B cell (primary cell): ENCODE data around the gene LOC128125822.

ENCODE experiments used
- ATAC-seq: fragments of 200-7000 bp; cut with Tn5 transposase; one replicate; pipeline ENCODE4 v1.10.0; 2021; ENCODE audit warnings: low read depth, mild to moderate bottlenecking, moderate number of reproducible peaks, moderate library complexity
- CTCF ChIA-PET: fragments of 350-600 bp; sonication (Branson Sonifier 250); formaldehyde crosslinking; loops from one replicate; lab custom pipeline; 2021; ENCODE audit warnings: antibody characterized with exemption, inconsistent platforms; lab: Charles Lee
- POLR2A ChIA-PET: fragments of 350-600 bp; sonication (Branson Sonifier 250); formaldehyde crosslinking; loops from one replicate; lab custom pipeline; 2021; ENCODE audit warnings: antibody characterized with exemption; lab: Charles Lee
- DNase-seq: peaks from one replicate; pipeline ENCODE4 v3.0.0; 2013
- H2AFZ ChIP-seq: 2 replicates; pipeline ENCODE4 v1.6.1; 2012; ENCODE audit warnings: mild to moderate bottlenecking, low read depth, low read length; ENCODE audit not compliant: insufficient read depth, poor library complexity, severe bottlenecking
- H3K27ac ChIP-seq, 2 donors: 1 replicate in 1 of 2; 2 replicates in 1 of 2; pipeline ENCODE4 v1.5.1; 2012 to 2013; ENCODE audit warnings: low read length in 2 of 2, mild to moderate bottlenecking in 2 of 2, moderate library complexity in 1 of 2
- H3K27me3 ChIP-seq, 4 experiments: fragments of 200-600 bp in 1 of 4; sonication (generic) in 1 of 4; replicated peaks in 1 of 4; 1 replicate in 2 of 4; 2 replicates in 2 of 4; pipeline versions ENCODE4 v1.6.1 to v1.7.0; 2013 to 2016; ENCODE audit warnings: low read length in 3 of 4, mild to moderate bottlenecking in 2 of 4, mixed read lengths in 1 of 4, moderate library complexity in 1 of 4; ENCODE audit not compliant: insufficient read depth in 4 of 4, control insufficient read depth in 3 of 4; ENCODE audit errors: control extremely low read depth in 1 of 4
- H3K36me3 ChIP-seq, 2 experiments: replicated peaks in 1 of 2; 1 replicate in 1 of 2; 2 replicates in 1 of 2; pipeline versions ENCODE4 v1.6.1 to v1.7.1; 2013; ENCODE audit warnings: low read length in 1 of 2; ENCODE audit not compliant: insufficient read depth in 2 of 2, control insufficient read depth in 1 of 2; ENCODE audit errors: control extremely low read depth in 1 of 2, extremely low read depth in 1 of 2
- H3K4me1 ChIP-seq, 2 donors: fragments of 200-600 bp in 1 of 2; sonication (generic) in 1 of 2; 1 replicate in 1 of 2; 2 replicates in 1 of 2; pipeline versions ENCODE4 v1.5.1 to v1.6.1; 2013 to 2017; ENCODE audit warnings: low read length in 2 of 2; ENCODE audit not compliant: control insufficient read depth in 2 of 2, insufficient read depth in 2 of 2
- H3K4me2 ChIP-seq: replicated peaks from 2 replicates; pipeline ENCODE3; 2012; ENCODE audit warnings: mild to moderate bottlenecking, low read depth, low read length; ENCODE audit not compliant: poor library complexity, severe bottlenecking
- H3K4me3 ChIP-seq, 5 experiments: fragments of 200-600 bp in 1 of 5; sonication (generic) in 1 of 5; 1 replicate in 3 of 5; 2 replicates in 2 of 5; pipeline versions ENCODE4 v1.5.1 to v1.7.0; 2011 to 2016; ENCODE audit warnings: low read length in 4 of 5, mild to moderate bottlenecking in 4 of 5, low read depth in 2 of 5, control low read depth in 1 of 5, moderate library complexity in 1 of 5; ENCODE audit not compliant: insufficient read depth in 1 of 5; ENCODE audit errors: control extremely low read depth in 1 of 5, extremely low read depth in 1 of 5
- H3K79me2 ChIP-seq: fragments of 200-600 bp; sonication (generic); one replicate; pipeline ENCODE4 v1.6.0; 2016; ENCODE audit warnings: low read length; ENCODE audit not compliant: control insufficient read depth, insufficient read depth
- H3K9ac ChIP-seq: fragments of 200-600 bp; sonication (generic); 2 replicates; pipeline ENCODE4 v1.6.1; 2017; ENCODE audit warnings: mild to moderate bottlenecking, low read length, moderate library complexity
- H3K9me3 ChIP-seq, 3 donors: one replicate each; pipeline versions ENCODE4 v1.6.1 to v1.7.1; 2013; ENCODE audit warnings: low read length in 2 of 3; ENCODE audit not compliant: control insufficient read depth in 2 of 3, insufficient read depth in 1 of 3; ENCODE audit errors: control extremely low read depth in 1 of 3
- H4K20me1 ChIP-seq: 2 replicates; pipeline ENCODE4 v1.6.0; 2012; ENCODE audit warnings: mild to moderate bottlenecking, low read length; ENCODE audit not compliant: insufficient read depth, control insufficient read depth, poor library complexity, severe bottlenecking
- H3K27ac Mint-ChIP-seq: one replicate; pipeline ENCODE4 v1.8.0; 2021; ENCODE audit warnings: mixed read lengths
- H3K27me3 Mint-ChIP-seq: one replicate; pipeline ENCODE4 v1.8.0; 2021; ENCODE audit warnings: mixed read lengths
- H3K4me1 Mint-ChIP-seq: one replicate; pipeline ENCODE4 v1.8.0; 2021; ENCODE audit warnings: mixed read lengths
- H3K4me3 Mint-ChIP-seq: one replicate; pipeline ENCODE4 v1.8.0; 2021; ENCODE audit warnings: mixed read lengths
- H3K9me3 Mint-ChIP-seq: one replicate; pipeline ENCODE4 v1.8.0; 2022; ENCODE audit warnings: mixed read lengths; ENCODE audit not compliant: insufficient read depth
- EZH2 ChIP-seq: IDR thresholded peaks from 2 replicates; pipeline ENCODE4 v1.6.1; 2012; ENCODE audit warnings: borderline replicate concordance, low read depth, mild to moderate bottlenecking, moderate library complexity, low read length; ENCODE audit not compliant: insufficient read depth, poor library complexity, severe bottlenecking
- WGBS: methylation state at CpG from one replicate; pipeline ENCODE4 v1.1.5; 2013; ENCODE audit warnings: missing lambda C conversion rate; ENCODE audit not compliant: insufficient coverage; 5-methylcytosine and 5-hydroxymethylcytosine counted together
- intact Hi-C: fragments of 100-400 bp; cut with micrococcal nuclease; formaldehyde crosslinking; loops from one replicate; pipeline ENCODE4 v1.10.0; 2022
- TF ChIP-seq, protein P1 (sequence below): fragments of 200-600 bp; IDR thresholded peaks from one replicate; pipeline ENCODE4 v1.8.0; 2022; ENCODE audit warnings: antibody characterized with exemption, mild to moderate bottlenecking

The LOC128125822 gene

GRCh38 chr6:63549076-63549475 lies 23.2 kb upstream of the LOC128125822 start:
- H2AFZ ChIP-seq, result no peak overlapping the region
- H3K79me2 ChIP-seq, result no peaks in the 10 kb centered on the region
- no peak overlapping the region for H3K4me3 Mint-ChIP-seq
- no peaks in the 10 kb centered on the region for H3K4me1 Mint-ChIP-seq
- no peak overlapping the region for H3K4me3 ChIP-seq
- no peak overlapping the region for H3K4me2 ChIP-seq
- H3K9ac ChIP-seq, result no peak overlapping the region
- ChIA-PET CTCF (interaction anchor here (1.0 kb wide), 1 partner anchor 215 kb away, joined by 3 read pairs; no protein-coding TSS in a partner anchor), POLR2A (no interaction called here)
- H3K27ac Mint-ChIP-seq, result no peak overlapping the region
- no peaks in the 10 kb centered on the region for H3K4me1 ChIP-seq
- DNase-seq (no peak), ATAC-seq (no peak)
- peaks cover 13% of the 10 kb centered on the region for H3K27me3 Mint-ChIP-seq
- no peaks in the 10 kb centered on the region for H3K9me3 Mint-ChIP-seq
- peaks cover 0 to 3% (median 0%) of the 10 kb centered on the region in 4 experiments for H3K27me3 ChIP-seq
- 100% methylated on average over 2 of the region's 5 CpGs for WGBS
- H3K9me3 ChIP-seq, result no peaks in the 10 kb centered on the region
- intact Hi-C loops, result no loop called here
- TF ChIP-seq EZH2, result no peak
- TF ChIP-seq, protein P1, sequence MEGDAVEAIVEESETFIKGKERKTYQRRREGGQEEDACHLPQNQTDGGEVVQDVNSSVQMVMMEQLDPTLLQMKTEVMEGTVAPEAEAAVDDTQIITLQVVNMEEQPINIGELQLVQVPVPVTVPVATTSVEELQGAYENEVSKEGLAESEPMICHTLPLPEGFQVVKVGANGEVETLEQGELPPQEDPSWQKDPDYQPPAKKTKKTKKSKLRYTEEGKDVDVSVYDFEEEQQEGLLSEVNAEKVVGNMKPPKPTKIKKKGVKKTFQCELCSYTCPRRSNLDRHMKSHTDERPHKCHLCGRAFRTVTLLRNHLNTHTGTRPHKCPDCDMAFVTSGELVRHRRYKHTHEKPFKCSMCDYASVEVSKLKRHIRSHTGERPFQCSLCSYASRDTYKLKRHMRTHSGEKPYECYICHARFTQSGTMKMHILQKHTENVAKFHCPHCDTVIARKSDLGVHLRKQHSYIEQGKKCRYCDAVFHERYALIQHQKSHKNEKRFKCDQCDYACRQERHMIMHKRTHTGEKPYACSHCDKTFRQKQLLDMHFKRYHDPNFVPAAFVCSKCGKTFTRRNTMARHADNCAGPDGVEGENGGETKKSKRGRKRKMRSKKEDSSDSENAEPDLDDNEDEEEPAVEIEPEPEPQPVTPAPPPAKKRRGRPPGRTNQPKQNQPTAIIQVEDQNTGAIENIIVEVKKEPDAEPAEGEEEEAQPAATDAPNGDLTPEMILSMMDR, result no peak
- no peaks in the 10 kb centered on the region for H4K20me1 ChIP-seq
- H3K36me3 ChIP-seq, result no peaks in the 10 kb centered on the region
- H3K27ac ChIP-seq, result no peak overlapping the region

DNA sequence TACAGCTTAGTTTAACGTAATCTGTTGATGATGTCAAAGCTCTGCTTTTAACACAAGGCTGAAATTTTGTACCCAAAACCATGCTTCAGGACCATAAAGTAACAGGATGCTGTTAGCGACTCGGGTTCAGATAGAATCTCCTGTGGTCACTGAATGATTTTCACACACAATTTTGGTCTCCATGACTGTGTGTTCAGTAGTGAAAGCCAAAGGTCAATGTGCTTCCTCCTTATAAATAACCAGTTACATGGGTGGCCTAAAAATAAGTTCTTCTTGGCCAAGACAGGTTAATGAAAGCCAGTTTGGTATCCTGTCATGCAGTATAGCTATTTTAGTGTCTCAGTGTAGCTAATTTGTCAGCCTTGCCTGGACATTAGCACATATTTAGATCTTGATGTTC lies 19.1 kb upstream of the LOC128125822 start:
- CTCF ChIA-PET, result no interaction called here
- no peak for DNase-seq
- H3K4me3 Mint-ChIP-seq, result no peak overlapping the region
- Histone ChIP-seq H3K4me1 (no peaks in the 10 kb centered on the region), H3K4me3 (no peak overlapping the region), H3K79me2 (no peaks in the 10 kb centered on the region), H3K27me3 (peaks cover 0 to under 1% (median 0%) of the 10 kb centered on the region in 4 experiments), H3K36me3 (no peaks in the 10 kb centered on the region), H3K4me2 (no peak overlapping the region), H3K27ac (no peak overlapping the region), H3K9ac (no peak overlapping the region), H3K9me3 (no peaks in the 10 kb centered on the region), H2AFZ (no peak overlapping the region), H4K20me1 (no peaks in the 10 kb centered on the region)
- H3K4me1 Mint-ChIP-seq, result no peaks in the 10 kb centered on the region
- H3K9me3 Mint-ChIP-seq, result no peaks in the 10 kb centered on the region
- no peak for ATAC-seq
- no peak overlapping the region for H3K27ac Mint-ChIP-seq
- H3K27me3 Mint-ChIP-seq, result peaks cover 12% of the 10 kb centered on the region
- intact Hi-C loops, result no loop called here
- WGBS, result no CpG with 5 or more reads among the region's 3 CpGs
- POLR2A ChIA-PET, result no interaction called here
- TF ChIP-seq EZH2, result no peak
- TF ChIP-seq, protein P1, result no peak
